Measurements from ENCODE around the gene GRHPR. TPM values are rescaled to one million over a fixed set of nuclear protein-coding genes. Genes with fewer than 3 reads are reported as not detected.

Gene GRHPR
- polyA plus RNA-seq, 2 of the 4 experiments (the other 2 are of a cell fraction): 111 to 146 TPM

- ChIA-PET POLR2A (interaction anchor here (1.1 kb wide), 1 partner anchor 9 kb away, joined by 3 read pairs; the partner anchor contains the start of gene GRHPR), CTCF (interaction anchor here (0.6 to 4.0 kb wide), 9 partner anchors 11 to 540 kb away, joined by 4 to 35 read pairs (median 10); no protein-coding TSS in a partner anchor)
- Histone ChIP-seq H3K27ac (no peak overlapping the region), H3K9me3 (no peaks in the 10 kb centered on the region), H3K4me3 (no peak overlapping the region), H3K4me1 (peaks cover 25% of the 10 kb centered on the region), H3K4me2 (no peak overlapping the region)
- FAIRE-seq (no peak), ATAC-seq (no peak), DNase-seq (ENCODE audit: low read depth in 1 of 2, low spot score in 1 of 2) (no peak)
- TF ChIP-seq, protein P1, sequence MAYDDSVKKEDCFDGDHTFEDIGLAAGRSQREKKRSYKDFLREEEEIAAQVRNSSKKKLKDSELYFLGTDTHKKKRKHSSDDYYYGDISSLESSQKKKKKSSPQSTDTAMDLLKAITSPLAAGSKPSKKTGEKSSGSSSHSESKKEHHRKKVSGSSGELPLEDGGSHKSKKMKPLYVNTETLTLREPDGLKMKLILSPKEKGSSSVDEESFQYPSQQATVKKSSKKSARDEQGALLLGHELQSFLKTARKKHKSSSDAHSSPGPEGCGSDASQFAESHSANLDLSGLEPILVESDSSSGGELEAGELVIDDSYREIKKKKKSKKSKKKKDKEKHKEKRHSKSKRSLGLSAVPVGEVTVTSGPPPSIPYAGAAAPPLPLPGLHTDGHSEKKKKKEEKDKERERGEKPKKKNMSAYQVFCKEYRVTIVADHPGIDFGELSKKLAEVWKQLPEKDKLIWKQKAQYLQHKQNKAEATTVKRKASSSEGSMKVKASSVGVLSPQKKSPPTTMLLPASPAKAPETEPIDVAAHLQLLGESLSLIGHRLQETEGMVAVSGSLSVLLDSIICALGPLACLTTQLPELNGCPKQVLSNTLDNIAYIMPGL (CRISPR knock-in tag; IDR thresholded peaks at IDR 0.05; ENCODE audit: borderline replicate concordance): no peak
- TF ChIP-seq ZC3H11A (IDR thresholded peaks at IDR 0.05) (no peak), EP300 (IDR thresholded peaks at IDR 0.05) (no peak), MAZ (IDR thresholded peaks at IDR 0.05; ENCODE audit: borderline replicate concordance, low read depth, low read length) (no peak), HOXB5 (CRISPR knock-in tag; IDR thresholded peaks at IDR 0.05) (no peak), FOSL2 (IDR thresholded peaks at IDR 0.05) (no peak), FOSL2 (CRISPR knock-in tag; IDR thresholded peaks at IDR 0.05) (no peak), POLR2AphosphoS2 (conservative IDR thresholded peaks at IDR 0.05; ENCODE audit: low read length) (no peak)
- TF ChIP-seq, protein P2, sequence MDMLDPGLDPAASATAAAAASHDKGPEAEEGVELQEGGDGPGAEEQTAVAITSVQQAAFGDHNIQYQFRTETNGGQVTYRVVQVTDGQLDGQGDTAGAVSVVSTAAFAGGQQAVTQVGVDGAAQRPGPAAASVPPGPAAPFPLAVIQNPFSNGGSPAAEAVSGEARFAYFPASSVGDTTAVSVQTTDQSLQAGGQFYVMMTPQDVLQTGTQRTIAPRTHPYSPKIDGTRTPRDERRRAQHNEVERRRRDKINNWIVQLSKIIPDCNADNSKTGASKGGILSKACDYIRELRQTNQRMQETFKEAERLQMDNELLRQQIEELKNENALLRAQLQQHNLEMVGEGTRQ (IDR thresholded peaks at IDR 0.05): no peak
- WGBS (ENCODE audit: missing lambda C conversion rate): 95% methylated on average over 4 of the region's 4 CpGs
Observed at GRCh38 chr9:37413311-37413710, 9.2 kb upstream of the GRHPR start.

GRCh38 chr9:37414503-37414943 is 8.0 kb upstream of the GRHPR start:
- whole genome bisulfite sequencing (ENCODE audit: missing lambda C conversion rate): 76% methylated on average over 10 of the region's 10 CpGs
- Histone ChIP-seq H3K4me1 (peaks cover 35% of the 10 kb centered on the region), H3K9me3 (no peaks in the 10 kb centered on the region), H3K4me3 (no peak overlapping the region), H3K4me2 (peak overlapping the region; percentile 44), H3K27ac (peak overlapping the region; percentile 54 to 77)
- CTCF ChIA-PET: interaction anchor here (0.6 to 3.4 kb wide), 27 partner anchors 9 to 559 kb away, joined by 3 to 35 read pairs (median 4); no protein-coding TSS in a partner anchor
- FAIRE-seq (no peak), ATAC-seq (no peak), DNase-seq (ENCODE audit: low read depth in 1 of 2, low spot score in 1 of 2) (no peak)
- POLR2A ChIA-PET: no interaction called here
- TF ChIP-seq EHMT2 (IDR thresholded peaks at IDR 0.05; ENCODE audit: low read depth) (no peak), KDM1A (IDR thresholded peaks at IDR 0.05; ENCODE audit: low read depth) (peak; percentile 52; the same call in 1 of the 2 replicates)

DNA sequence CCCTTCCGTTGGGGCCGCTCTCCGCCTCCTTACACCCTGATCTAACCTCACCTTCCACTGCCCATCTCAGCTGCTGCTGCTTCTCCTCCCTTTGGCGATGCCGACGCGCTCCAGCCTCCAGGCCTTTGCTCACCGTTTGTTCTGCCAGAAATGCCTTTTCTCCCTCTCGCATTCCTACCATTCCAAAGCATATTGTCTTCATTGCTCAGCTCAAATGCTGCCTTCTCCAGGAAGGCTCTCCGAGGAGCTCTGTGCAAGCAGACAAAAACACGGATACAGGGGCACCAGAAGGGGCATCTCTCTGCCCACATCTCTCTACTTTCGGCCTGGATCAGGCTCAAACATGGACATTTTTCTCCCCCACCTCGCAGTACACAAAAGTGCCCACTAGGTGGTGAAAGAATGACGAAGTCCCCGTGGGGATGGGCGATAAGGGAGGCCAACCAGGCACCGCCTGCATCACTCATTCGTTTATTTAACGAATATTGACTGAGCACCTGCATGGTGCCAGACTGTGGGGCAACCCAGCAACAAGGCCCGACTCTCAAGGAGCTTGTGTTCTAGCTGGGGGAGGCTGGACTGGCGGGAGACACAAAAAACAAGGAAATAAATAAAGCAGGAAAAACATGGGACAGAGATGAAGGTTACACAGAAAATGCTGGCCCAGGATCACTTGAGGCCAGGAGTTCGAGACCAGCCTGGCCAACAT is 7.3 kb upstream of the GRHPR start:
- 18% methylated on average over 22 of the region's 22 CpGs for WGBS (ENCODE audit: missing lambda C conversion rate)
- no peak overlapping the region for H3K4me3 ChIP-seq
- peak overlapping the region; percentile 44 for H3K4me2 ChIP-seq
- CTCF ChIA-PET: interaction anchor here (0.6 to 3.4 kb wide), 34 partner anchors 10 to 560 kb away, joined by 3 to 35 read pairs (median 4); partner anchors contain the start of gene POLR1E
- no peaks in the 10 kb centered on the region for H3K9me3 ChIP-seq
- peak; percentile 80 to 87 for DNase-seq (ENCODE audit: low read depth in 1 of 2, low spot score in 1 of 2)
- peak; percentile 67 to 86 for ATAC-seq
- peak; percentile 28 for FAIRE-seq
- peak overlapping the region; percentile 73 to 77 for H3K27ac ChIP-seq
- POLR2A ChIA-PET: interaction anchor here (0.8 kb wide), 1 partner anchor 51 kb away, joined by 3 read pairs; no protein-coding TSS in a partner anchor
- H3K4me1 ChIP-seq: peaks cover 35% of the 10 kb centered on the region
- TF ChIP-seq, protein P3, sequence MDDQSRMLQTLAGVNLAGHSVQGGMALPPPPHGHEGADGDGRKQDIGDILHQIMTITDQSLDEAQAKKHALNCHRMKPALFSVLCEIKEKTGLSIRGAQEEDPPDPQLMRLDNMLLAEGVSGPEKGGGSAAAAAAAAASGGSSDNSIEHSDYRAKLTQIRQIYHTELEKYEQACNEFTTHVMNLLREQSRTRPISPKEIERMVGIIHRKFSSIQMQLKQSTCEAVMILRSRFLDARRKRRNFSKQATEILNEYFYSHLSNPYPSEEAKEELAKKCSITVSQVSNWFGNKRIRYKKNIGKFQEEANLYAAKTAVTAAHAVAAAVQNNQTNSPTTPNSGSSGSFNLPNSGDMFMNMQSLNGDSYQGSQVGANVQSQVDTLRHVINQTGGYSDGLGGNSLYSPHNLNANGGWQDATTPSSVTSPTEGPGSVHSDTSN (IDR thresholded peaks at IDR 0.05): no peak
- TF ChIP-seq HEYL (CRISPR knock-in tag; IDR thresholded peaks at IDR 0.05): no peak
- TF ChIP-seq EHF (CRISPR knock-in tag; IDR thresholded peaks at IDR 0.05): no peak
- TF ChIP-seq NPAS2 (CRISPR knock-in tag; IDR thresholded peaks at IDR 0.05; ENCODE audit: borderline replicate concordance): no peak
- TF ChIP-seq E2F6 (IDR thresholded peaks at IDR 0.05; ENCODE audit: borderline replicate concordance, low read depth): no peak
- TF ChIP-seq MYC (IDR thresholded peaks at IDR 0.05; ENCODE audit: borderline replicate concordance, low read length): no peak
- TF ChIP-seq, protein P1 (CRISPR knock-in tag; IDR thresholded peaks at IDR 0.05; ENCODE audit: borderline replicate concordance): no peak
- TF ChIP-seq MAZ (IDR thresholded peaks at IDR 0.05; ENCODE audit: borderline replicate concordance, low read depth, low read length): no peak
- TF ChIP-seq MAFK (IDR thresholded peaks at IDR 0.05; ENCODE audit: partially characterized antibody): no peak
- no peak for TF ChIP-seq CHD4 (IDR thresholded peaks at IDR 0.05; ENCODE audit: borderline replicate concordance)
- no peak for TF ChIP-seq EP300 (IDR thresholded peaks at IDR 0.05)
- no peak for TF ChIP-seq ZFP36 (IDR thresholded peaks at IDR 0.05; ENCODE audit: borderline replicate concordance, partially characterized antibody)
- TF ChIP-seq, protein P4, sequence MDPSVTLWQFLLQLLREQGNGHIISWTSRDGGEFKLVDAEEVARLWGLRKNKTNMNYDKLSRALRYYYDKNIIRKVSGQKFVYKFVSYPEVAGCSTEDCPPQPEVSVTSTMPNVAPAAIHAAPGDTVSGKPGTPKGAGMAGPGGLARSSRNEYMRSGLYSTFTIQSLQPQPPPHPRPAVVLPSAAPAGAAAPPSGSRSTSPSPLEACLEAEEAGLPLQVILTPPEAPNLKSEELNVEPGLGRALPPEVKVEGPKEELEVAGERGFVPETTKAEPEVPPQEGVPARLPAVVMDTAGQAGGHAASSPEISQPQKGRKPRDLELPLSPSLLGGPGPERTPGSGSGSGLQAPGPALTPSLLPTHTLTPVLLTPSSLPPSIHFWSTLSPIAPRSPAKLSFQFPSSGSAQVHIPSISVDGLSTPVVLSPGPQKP (IDR thresholded peaks at IDR 0.05; ENCODE audit: low read depth, low read length): no peak
- no peak for TF ChIP-seq FOSL2 (IDR thresholded peaks at IDR 0.05)
- peak; percentile 23; the same call in 1 of the 2 replicates for TF ChIP-seq FOSL2 (CRISPR knock-in tag; IDR thresholded peaks at IDR 0.05)
- no peak for TF ChIP-seq HOXB13 (CRISPR knock-in tag; IDR thresholded peaks at IDR 0.05; ENCODE audit: low read depth)
- TF ChIP-seq CBX8 (IDR thresholded peaks at IDR 0.05): no peak

Data from A549 (cell line).